IPS-18a (cell line): ENCODE results near the gene CDH23.

ENCODE experiments used
- H3K27ac ChIP-seq: one replicate; pipeline ENCODE4 v1.5.1; 2013; ENCODE audit warnings: low read length
- H3K27me3 ChIP-seq: one replicate; pipeline ENCODE4 v1.6.1; 2013; ENCODE audit warnings: mild to moderate bottlenecking, low read length; ENCODE audit not compliant: control insufficient read depth, insufficient read depth
- H3K36me3 ChIP-seq: one replicate; pipeline ENCODE4 v1.6.1; 2013; ENCODE audit warnings: low read depth, low read length; ENCODE audit not compliant: control insufficient read depth
- H3K4me1 ChIP-seq: one replicate; pipeline ENCODE4 v1.6.1; 2013; ENCODE audit warnings: low read depth, low read length; ENCODE audit not compliant: control insufficient read depth
- H3K4me3 ChIP-seq: one replicate; pipeline ENCODE4 v1.5.1; 2013; ENCODE audit warnings: low read length
- H3K9ac ChIP-seq: one replicate; pipeline ENCODE4 v1.6.1; 2013; ENCODE audit warnings: mild to moderate bottlenecking, low read length, moderate library complexity
- H3K9me3 ChIP-seq: one replicate; pipeline ENCODE4 v1.6.1; 2013; ENCODE audit warnings: low read depth, low read length; ENCODE audit not compliant: control insufficient read depth

The CDH23 gene

GRCh38 chr10:71462062-71462935 is 65.6 kb downstream of the CDH23 start:
- Histone ChIP-seq H3K9me3 (no peaks in the 10 kb centered on the region), H3K27me3 (no peaks in the 10 kb centered on the region), H3K4me3 (no peak overlapping the region), H3K27ac (no peak overlapping the region), H3K4me1 (peaks cover 3% of the 10 kb centered on the region), H3K36me3 (no peaks in the 10 kb centered on the region), H3K9ac (no peak overlapping the region)

GRCh38 chr10:71463111-71463510 is 66.4 kb downstream of the CDH23 start:
- no peaks in the 10 kb centered on the region for H3K9me3 ChIP-seq
- no peak overlapping the region for H3K9ac ChIP-seq
- H3K27me3 ChIP-seq, result no peaks in the 10 kb centered on the region
- H3K27ac ChIP-seq, result no peak overlapping the region
- H3K4me1 ChIP-seq, result peaks cover 3% of the 10 kb centered on the region
- H3K4me3 ChIP-seq, result no peak overlapping the region
- H3K36me3 ChIP-seq, result no peaks in the 10 kb centered on the region

- H3K36me3 ChIP-seq, result no peaks in the 10 kb centered on the region
- H3K9ac ChIP-seq, result no peak overlapping the region
- H3K4me1 ChIP-seq, result peaks cover 3% of the 10 kb centered on the region
- no peak overlapping the region for H3K4me3 ChIP-seq
- no peaks in the 10 kb centered on the region for H3K27me3 ChIP-seq
- H3K9me3 ChIP-seq, result no peaks in the 10 kb centered on the region
- H3K27ac ChIP-seq, result no peak overlapping the region
Observed at GRCh38 chr10:71465551-71466252, 69.0 kb downstream of the CDH23 start.

GRCh38 chr10:71466330-71466729 is 69.6 kb downstream of the CDH23 start:
- no peak overlapping the region for H3K4me3 ChIP-seq
- H3K27me3 ChIP-seq, result no peaks in the 10 kb centered on the region
- H3K36me3 ChIP-seq, result no peaks in the 10 kb centered on the region

GRCh38 chr10:71467161-71467560 is 70.4 kb downstream of the CDH23 start:
- Histone ChIP-seq H3K36me3 (no peaks in the 10 kb centered on the region), H3K27ac (no peak overlapping the region), H3K4me3 (no peak overlapping the region), H3K4me1 (peaks cover 3% of the 10 kb centered on the region), H3K9ac (no peak overlapping the region), H3K27me3 (no peaks in the 10 kb centered on the region), H3K9me3 (no peaks in the 10 kb centered on the region)

More at GRCh38 chr10:71466330-71466729, 69.6 kb downstream of the CDH23 start:
- no peak overlapping the region for H3K27ac ChIP-seq
- H3K4me1 ChIP-seq, result peaks cover 3% of the 10 kb centered on the region
- no peak overlapping the region for H3K9ac ChIP-seq
- H3K9me3 ChIP-seq, result no peaks in the 10 kb centered on the region

- no peak overlapping the region for H3K27ac ChIP-seq
Observed at GRCh38 chr10:71467569-71468362, 71.0 kb downstream of the CDH23 start.

GRCh38 chr10:71468363-71469094 is 71.8 kb downstream of the CDH23 start:
- H3K4me1 ChIP-seq, result peaks cover 3% of the 10 kb centered on the region
- no peak overlapping the region for H3K4me3 ChIP-seq
- no peaks in the 10 kb centered on the region for H3K36me3 ChIP-seq
- H3K9ac ChIP-seq, result no peak overlapping the region
- no peak overlapping the region for H3K27ac ChIP-seq
- no peaks in the 10 kb centered on the region for H3K27me3 ChIP-seq
- no peaks in the 10 kb centered on the region for H3K9me3 ChIP-seq

More at GRCh38 chr10:71467569-71468362, 71.0 kb downstream of the CDH23 start:
- Histone ChIP-seq H3K36me3 (no peaks in the 10 kb centered on the region), H3K9ac (no peak overlapping the region), H3K27me3 (no peaks in the 10 kb centered on the region), H3K9me3 (no peaks in the 10 kb centered on the region), H3K4me3 (no peak overlapping the region), H3K4me1 (peaks cover 3% of the 10 kb centered on the region)

GRCh38 chr10:71471006-71471405 is 74.3 kb downstream of the CDH23 start:
- no peaks in the 10 kb centered on the region for H3K36me3 ChIP-seq
- no peaks in the 10 kb centered on the region for H3K27me3 ChIP-seq
- H3K27ac ChIP-seq, result no peak overlapping the region
- no peak overlapping the region for H3K4me3 ChIP-seq
- H3K9ac ChIP-seq, result no peak overlapping the region
- peaks cover 7% of the 10 kb centered on the region for H3K4me1 ChIP-seq
- no peaks in the 10 kb centered on the region for H3K9me3 ChIP-seq

- Histone ChIP-seq H3K27ac (no peak overlapping the region), H3K4me1 (peaks cover 7% of the 10 kb centered on the region), H3K9me3 (no peaks in the 10 kb centered on the region), H3K9ac (no peak overlapping the region), H3K27me3 (no peaks in the 10 kb centered on the region), H3K4me3 (no peak overlapping the region), H3K36me3 (no peaks in the 10 kb centered on the region)
Observed at GRCh38 chr10:71471957-71472365, 75.2 kb downstream of the CDH23 start.

GRCh38 chr10:71472466-71472865 is 75.7 kb downstream of the CDH23 start:
- no peak overlapping the region for H3K9ac ChIP-seq
- H3K4me3 ChIP-seq, result no peak overlapping the region
- H3K27me3 ChIP-seq, result no peaks in the 10 kb centered on the region
- no peaks in the 10 kb centered on the region for H3K9me3 ChIP-seq
- peaks cover 7% of the 10 kb centered on the region for H3K4me1 ChIP-seq
- no peak overlapping the region for H3K27ac ChIP-seq
- H3K36me3 ChIP-seq, result no peaks in the 10 kb centered on the region

- Histone ChIP-seq H3K36me3 (no peaks in the 10 kb centered on the region), H3K9ac (no peak overlapping the region), H3K9me3 (no peaks in the 10 kb centered on the region), H3K4me1 (peaks cover 7% of the 10 kb centered on the region), H3K27me3 (no peaks in the 10 kb centered on the region), H3K4me3 (no peak overlapping the region), H3K27ac (no peak overlapping the region)
Observed at GRCh38 chr10:71472912-71473311, 76.2 kb downstream of the CDH23 start.
